ENCODE measurements around the gene DCTD. TPM values are rescaled to one million over a fixed set of nuclear protein-coding genes. Genes with fewer than 3 reads are reported as not detected.
A peak's percentile ranks its signal among the peaks of the same experiment; 100 is the strongest.

Gene DCTD
- total RNA-seq, 4 donors from 2014 or later = 99.3 to 150 (median 119) TPM

DNA sequence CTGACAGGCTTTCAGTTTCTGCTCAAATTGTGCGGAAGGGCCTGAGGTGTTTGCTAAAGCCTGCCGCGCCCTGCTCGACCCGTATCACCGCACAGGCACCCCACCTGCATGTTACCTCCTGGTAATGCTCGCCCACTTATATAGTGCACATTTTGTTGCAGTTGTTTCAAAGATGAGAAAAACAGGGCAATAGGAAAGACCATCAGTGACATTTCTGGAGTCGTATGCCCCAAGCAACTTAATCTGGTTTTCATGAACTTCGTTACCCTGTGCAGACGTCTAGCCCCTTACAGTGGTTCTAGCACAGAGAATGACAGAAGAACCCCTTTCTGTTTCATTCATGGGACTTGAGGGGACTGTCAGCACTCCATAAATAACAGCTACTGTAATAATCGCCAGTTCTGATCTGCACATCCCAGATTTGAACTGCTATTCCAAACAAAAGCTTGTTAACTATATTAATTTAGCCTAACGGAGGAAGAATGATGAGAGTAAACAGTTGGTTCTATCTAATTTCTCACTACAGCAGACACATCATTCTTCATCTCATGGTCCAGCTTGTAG, 940 bp upstream of the DCTD start:
- H3K9me3 ChIP-seq = no peaks in the 10 kb centered on the region
- H3K27ac ChIP-seq = peak overlapping the region; percentile 85 to 98 (median 96)
- TF ChIP-seq, protein P1, sequence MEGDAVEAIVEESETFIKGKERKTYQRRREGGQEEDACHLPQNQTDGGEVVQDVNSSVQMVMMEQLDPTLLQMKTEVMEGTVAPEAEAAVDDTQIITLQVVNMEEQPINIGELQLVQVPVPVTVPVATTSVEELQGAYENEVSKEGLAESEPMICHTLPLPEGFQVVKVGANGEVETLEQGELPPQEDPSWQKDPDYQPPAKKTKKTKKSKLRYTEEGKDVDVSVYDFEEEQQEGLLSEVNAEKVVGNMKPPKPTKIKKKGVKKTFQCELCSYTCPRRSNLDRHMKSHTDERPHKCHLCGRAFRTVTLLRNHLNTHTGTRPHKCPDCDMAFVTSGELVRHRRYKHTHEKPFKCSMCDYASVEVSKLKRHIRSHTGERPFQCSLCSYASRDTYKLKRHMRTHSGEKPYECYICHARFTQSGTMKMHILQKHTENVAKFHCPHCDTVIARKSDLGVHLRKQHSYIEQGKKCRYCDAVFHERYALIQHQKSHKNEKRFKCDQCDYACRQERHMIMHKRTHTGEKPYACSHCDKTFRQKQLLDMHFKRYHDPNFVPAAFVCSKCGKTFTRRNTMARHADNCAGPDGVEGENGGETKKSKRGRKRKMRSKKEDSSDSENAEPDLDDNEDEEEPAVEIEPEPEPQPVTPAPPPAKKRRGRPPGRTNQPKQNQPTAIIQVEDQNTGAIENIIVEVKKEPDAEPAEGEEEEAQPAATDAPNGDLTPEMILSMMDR (IDR thresholded peaks at IDR 0.05) = no peak
- TF ChIP-seq POLR2A (IDR thresholded peaks at IDR 0.05) = no peak
- H3K36me3 ChIP-seq = peaks cover 12 to 13% of the 10 kb centered on the region in 2 donors
- WGBS, 2 donors = 27 to 29% methylated on average over 12 of the region's 12 CpGs
- no peaks in the 10 kb centered on the region for H3K27me3 ChIP-seq
- intact Hi-C loops (cut with DNase I) = no loop called here
- no peak for DNase-seq
- H3K4me3 ChIP-seq (replicated peaks in 1 of 3) = peak overlapping the region in 2 of 3 donors; percentile 58 to 76
- peaks cover 22 to 30% of the 10 kb centered on the region in 2 donors for H3K4me1 ChIP-seq

DNA sequence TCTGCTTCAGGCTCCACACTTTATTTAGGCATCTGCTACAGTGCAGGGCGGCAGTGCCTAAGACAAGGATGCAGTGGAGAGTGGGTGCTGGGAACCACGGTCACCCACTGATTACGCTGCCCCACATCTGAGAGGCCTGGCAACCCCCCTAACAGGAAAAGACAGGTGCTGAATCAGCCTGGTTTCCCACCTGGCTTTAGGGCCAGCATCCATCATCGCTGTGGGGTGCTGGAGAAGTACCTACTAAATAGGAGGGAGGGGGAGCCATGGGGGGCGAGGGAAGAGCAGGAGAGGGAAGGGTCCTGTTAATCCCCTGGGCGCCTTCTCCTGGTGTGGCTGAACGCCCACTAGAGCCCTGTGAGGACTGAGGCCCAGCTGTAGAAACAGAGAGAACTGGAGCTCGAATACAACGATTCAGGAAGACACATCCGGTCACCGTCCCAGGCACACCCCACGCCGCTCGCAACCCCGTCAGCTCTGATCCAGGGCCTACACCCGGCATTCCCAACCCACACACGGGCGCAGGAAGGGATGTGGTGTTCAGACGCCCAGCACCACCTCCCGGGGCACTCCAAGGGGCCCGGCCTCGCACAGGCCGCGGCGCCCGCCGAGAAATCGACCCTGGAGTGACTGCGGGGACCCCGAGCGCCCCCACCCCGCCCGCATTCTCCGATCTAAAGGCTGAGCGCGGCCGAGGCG, 554 bp downstream of the DCTD start:
- peak; percentile 65 to 76 for DNase-seq
- WGBS, 2 donors = 18 to 22% methylated on average over 15 to 18 of the region's 38 CpGs
- peak overlapping the region; percentile 72 to 98 (median 77) for H3K27ac ChIP-seq
- H3K4me3 ChIP-seq (replicated peaks in 1 of 3) = peak overlapping the region in 2 of 3 donors; percentile 20 to 76
- H3K4me1 ChIP-seq = peaks cover 22% of the 10 kb centered on the region in 2 donors
- TF ChIP-seq, protein P1 (IDR thresholded peaks at IDR 0.05) = no peak
- TF ChIP-seq POLR2A (IDR thresholded peaks at IDR 0.05) = no peak
- intact Hi-C loops (cut with DNase I) = no loop called here
- no peaks in the 10 kb centered on the region for H3K9me3 ChIP-seq
- H3K27me3 ChIP-seq = no peaks in the 10 kb centered on the region
- H3K36me3 ChIP-seq = peaks cover 12 to 13% of the 10 kb centered on the region in 2 donors

DNA sequence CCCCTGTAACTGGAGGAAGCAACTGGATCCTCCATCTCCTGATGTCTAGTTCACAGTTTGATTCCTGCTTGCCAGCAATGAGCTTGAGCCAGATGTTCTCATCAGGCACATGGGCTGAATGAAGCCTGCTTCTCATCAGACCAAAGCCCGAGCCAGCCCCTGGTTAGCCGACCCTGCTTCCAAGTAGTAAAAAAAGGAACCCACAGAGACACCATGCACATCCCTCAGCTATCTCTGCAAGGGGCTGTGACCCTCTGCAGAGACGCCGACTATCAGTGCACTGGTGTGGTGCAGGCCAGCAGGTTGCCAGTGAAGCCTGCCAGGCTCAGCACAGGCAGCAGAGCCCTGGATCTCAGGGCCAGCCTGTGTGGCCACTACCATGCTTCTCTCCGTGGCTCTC, 2.8 kb downstream of the DCTD start:
- H3K27me3 ChIP-seq = no peaks in the 10 kb centered on the region
- no peaks in the 10 kb centered on the region for H3K9me3 ChIP-seq
- DNase-seq = no peak
- 100% methylated on average over 5 of the region's 5 CpGs; no CpG with 5 or more reads in 1 of the 2 donors for WGBS, 2 donors
- peaks cover 12 to 13% of the 10 kb centered on the region in 2 donors for H3K36me3 ChIP-seq
- H3K27ac ChIP-seq = no peak overlapping the region
- peaks cover 13 to 16% of the 10 kb centered on the region in 2 donors for H3K4me1 ChIP-seq
- intact Hi-C loops (cut with DNase I) = no loop called here
- TF ChIP-seq POLR2A (IDR thresholded peaks at IDR 0.05) = no peak
- TF ChIP-seq, protein P1 (IDR thresholded peaks at IDR 0.05) = no peak
- no peak overlapping the region for H3K4me3 ChIP-seq (replicated peaks in 1 of 3)

DNA sequence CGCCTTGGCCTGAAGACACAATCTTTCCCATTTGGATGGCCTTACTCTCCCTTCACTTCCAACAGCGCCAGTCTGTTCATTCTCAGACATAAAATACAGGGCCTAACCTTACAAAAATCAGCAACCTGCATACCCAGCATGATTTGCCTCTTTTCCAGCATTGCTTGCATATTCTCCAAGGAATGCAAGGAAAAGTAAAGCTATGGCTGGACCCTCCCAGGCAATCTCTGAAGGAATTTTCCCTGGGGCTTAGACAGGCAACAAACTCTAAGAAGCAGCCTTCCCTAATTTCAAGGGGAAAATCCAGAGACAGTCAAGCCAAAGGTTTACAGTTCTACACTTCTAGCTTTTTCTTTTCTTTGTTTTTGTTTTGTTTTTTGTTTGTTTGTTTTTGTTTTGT, 3.6 kb downstream of the DCTD start:
- H3K4me3 ChIP-seq (replicated peaks in 1 of 3) = no peak overlapping the region
- TF ChIP-seq, protein P1 (IDR thresholded peaks at IDR 0.05) = no peak
- no peak for TF ChIP-seq POLR2A (IDR thresholded peaks at IDR 0.05)
- intact Hi-C loops (cut with DNase I) = no loop called here
- peaks cover 13 to 17% of the 10 kb centered on the region in 2 donors for H3K4me1 ChIP-seq
- peaks cover 12 to 13% of the 10 kb centered on the region in 2 donors for H3K36me3 ChIP-seq
- no peak for DNase-seq
- no peak overlapping the region for H3K27ac ChIP-seq
- 94 to 95% methylated on average over 2 of the region's 2 CpGs for WGBS, 2 donors
- no peaks in the 10 kb centered on the region for H3K9me3 ChIP-seq
- H3K27me3 ChIP-seq = no peaks in the 10 kb centered on the region

DNA sequence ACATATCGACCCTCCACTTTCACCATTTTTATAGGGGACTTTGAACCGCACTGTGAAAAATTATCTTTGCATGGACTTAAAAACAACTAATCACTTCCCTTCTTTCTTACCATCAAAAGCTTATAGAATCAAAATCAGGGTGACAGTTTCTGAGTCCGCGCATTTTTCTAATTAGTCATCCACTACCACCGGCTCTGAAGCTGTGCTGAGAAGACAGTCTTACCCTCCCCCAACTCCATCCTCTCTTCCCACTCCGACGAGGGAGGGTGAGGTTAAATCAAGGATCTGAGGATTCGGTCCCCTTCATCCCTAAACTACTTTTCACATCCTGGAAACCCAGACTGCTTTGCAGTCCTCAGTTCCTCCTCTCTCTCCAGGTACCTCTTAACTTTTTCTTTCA, 4.2 kb downstream of the DCTD start:
- no peaks in the 10 kb centered on the region for H3K27me3 ChIP-seq
- WGBS, 2 donors = 88 to 93% methylated on average over 8 of the region's 8 CpGs
- no peak for DNase-seq
- intact Hi-C loops (cut with DNase I) = no loop called here
- H3K36me3 ChIP-seq = peaks cover 12 to 13% of the 10 kb centered on the region in 2 donors
- H3K27ac ChIP-seq = no peak overlapping the region
- H3K4me3 ChIP-seq (replicated peaks in 1 of 3) = no peak overlapping the region
- H3K9me3 ChIP-seq = no peaks in the 10 kb centered on the region
- TF ChIP-seq POLR2A (IDR thresholded peaks at IDR 0.05) = no peak
- TF ChIP-seq, protein P1 (IDR thresholded peaks at IDR 0.05) = no peak
- H3K4me1 ChIP-seq = peaks cover 7 to 11% of the 10 kb centered on the region in 2 donors
